GM12878 (cell line): ENCODE data around the gene RASGRP2. TPM values are rescaled to one million over a fixed set of nuclear protein-coding genes. Genes with fewer than 3 reads are reported as not detected.

Source experiments
- ESRRA ChIP-seq: IDR thresholded peaks from 2 replicates; pipeline ENCODE4 v1.6.1; 2012; ENCODE audit warnings: mild to moderate bottlenecking, low read length, improper control_type of control experiment
- HDAC2 ChIP-seq: fragments of 200-600 bp; sonication (generic); IDR thresholded peaks from 2 replicates; pipeline ENCODE4 v1.6.1; 2017
- HDGF ChIP-seq: fragments of 450-650 bp; IDR thresholded peaks from 2 replicates; pipeline ENCODE4 v1.6.1; 2016; ENCODE audit warnings: antibody characterized with exemption
- NR2C1 ChIP-seq: fragments of 450-650 bp; IDR thresholded peaks from 2 replicates; pipeline ENCODE4 v1.6.1; 2017; ENCODE audit warnings: antibody characterized with exemption, mild to moderate bottlenecking, moderate library complexity
- RELA ChIP-seq: fragments of 450-650 bp; IDR thresholded peaks from 2 replicates; pipeline ENCODE4 v1.8.0; 2014; ENCODE audit warnings: borderline replicate concordance; ENCODE audit not compliant: partially characterized antibody
- ZNF24 ChIP-seq: fragments of 450-650 bp; IDR thresholded peaks from 2 replicates; pipeline ENCODE4 v1.6.1; 2017; ENCODE audit warnings: antibody characterized with exemption, mild to moderate bottlenecking
- polyA plus RNA-seq, 11 experiments: library from polyadenylated mRNA; depleted of rRNA in 4 of 11; unstranded in 6 of 11; stranded (reverse) in 5 of 11; fragments of >200 nt; fragmentation: Nextera tagmentation in 4 of 11; fragmentation: Illumina TruSeq in 1 of 11; extraction: Ambion mirVana in 4 of 11; extraction: Trizol in 1 of 11; gene quantifications; 1 replicate in 1 of 11; 2 replicates in 10 of 11; pipeline versions ENCODE4 v1.2.1 to v1.2.3, GENCODE V29; 2011 to 2016; ENCODE audit warnings: inconsistent platforms in 2 of 11, missing spikeins in 2 of 11, low read depth in 1 of 11
- total RNA-seq, 4 experiments: library from RNA; depleted of rRNA in 3 of 4; stranded (reverse); fragments of >200 nt in 3 of 4; fragmentation: Illumina TruSeq in 1 of 4; extraction: Trizol in 1 of 4; gene quantifications; 2 replicates each; pipeline versions ENCODE4 v1.2.1 to v1.2.3, GENCODE V29; 2013 to 2021
- TF ChIP-seq, protein P1 (sequence below): IDR thresholded peaks from 2 replicates; pipeline ENCODE4 v1.6.1; 2012; ENCODE audit warnings: improper control_type of control experiment, low read depth, low read length; ENCODE audit not compliant: insufficient replicate concordance
- TF ChIP-seq, protein P2 (sequence below): fragments of 450-650 bp; conservative IDR thresholded peaks from 2 replicates; pipeline ENCODE4 v1.6.1; 2017; ENCODE audit warnings: mild to moderate bottlenecking, moderate library complexity
- TF ChIP-seq, protein P3 (sequence below): fragments of 450-650 bp; IDR thresholded peaks from 2 replicates; pipeline ENCODE4 v1.6.1; 2017; ENCODE audit warnings: mild to moderate bottlenecking, moderate library complexity

RASGRP2 gene
- total and polyA plus RNA-seq, 10 of the 15 experiments (the other 5 are each of a cell fraction or from before 2014, with no cell fraction given), result 0.26 to 9.0 (median 5.4) TPM

DNA sequence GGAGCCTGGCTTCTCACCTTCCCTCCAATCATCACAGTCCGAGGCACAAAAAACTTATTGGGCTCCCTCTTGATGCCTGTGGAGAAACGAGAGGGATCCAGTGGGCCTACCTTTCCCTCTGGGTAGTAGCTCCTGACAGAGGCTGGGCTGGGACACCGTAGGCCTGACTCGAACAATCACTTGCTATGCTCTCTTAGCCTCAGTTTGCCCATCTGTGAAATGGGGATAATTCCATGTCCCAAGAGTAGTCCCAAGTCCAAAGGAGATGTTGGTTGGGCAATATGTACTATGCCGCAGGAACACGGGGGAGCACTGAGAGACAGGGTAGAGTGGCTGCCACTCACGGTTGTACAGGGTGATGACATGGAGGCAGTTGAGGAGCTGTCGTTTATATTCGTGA lies 7.6 kb upstream of the RASGRP2 start (continued):
- TF ChIP-seq, protein P1, sequence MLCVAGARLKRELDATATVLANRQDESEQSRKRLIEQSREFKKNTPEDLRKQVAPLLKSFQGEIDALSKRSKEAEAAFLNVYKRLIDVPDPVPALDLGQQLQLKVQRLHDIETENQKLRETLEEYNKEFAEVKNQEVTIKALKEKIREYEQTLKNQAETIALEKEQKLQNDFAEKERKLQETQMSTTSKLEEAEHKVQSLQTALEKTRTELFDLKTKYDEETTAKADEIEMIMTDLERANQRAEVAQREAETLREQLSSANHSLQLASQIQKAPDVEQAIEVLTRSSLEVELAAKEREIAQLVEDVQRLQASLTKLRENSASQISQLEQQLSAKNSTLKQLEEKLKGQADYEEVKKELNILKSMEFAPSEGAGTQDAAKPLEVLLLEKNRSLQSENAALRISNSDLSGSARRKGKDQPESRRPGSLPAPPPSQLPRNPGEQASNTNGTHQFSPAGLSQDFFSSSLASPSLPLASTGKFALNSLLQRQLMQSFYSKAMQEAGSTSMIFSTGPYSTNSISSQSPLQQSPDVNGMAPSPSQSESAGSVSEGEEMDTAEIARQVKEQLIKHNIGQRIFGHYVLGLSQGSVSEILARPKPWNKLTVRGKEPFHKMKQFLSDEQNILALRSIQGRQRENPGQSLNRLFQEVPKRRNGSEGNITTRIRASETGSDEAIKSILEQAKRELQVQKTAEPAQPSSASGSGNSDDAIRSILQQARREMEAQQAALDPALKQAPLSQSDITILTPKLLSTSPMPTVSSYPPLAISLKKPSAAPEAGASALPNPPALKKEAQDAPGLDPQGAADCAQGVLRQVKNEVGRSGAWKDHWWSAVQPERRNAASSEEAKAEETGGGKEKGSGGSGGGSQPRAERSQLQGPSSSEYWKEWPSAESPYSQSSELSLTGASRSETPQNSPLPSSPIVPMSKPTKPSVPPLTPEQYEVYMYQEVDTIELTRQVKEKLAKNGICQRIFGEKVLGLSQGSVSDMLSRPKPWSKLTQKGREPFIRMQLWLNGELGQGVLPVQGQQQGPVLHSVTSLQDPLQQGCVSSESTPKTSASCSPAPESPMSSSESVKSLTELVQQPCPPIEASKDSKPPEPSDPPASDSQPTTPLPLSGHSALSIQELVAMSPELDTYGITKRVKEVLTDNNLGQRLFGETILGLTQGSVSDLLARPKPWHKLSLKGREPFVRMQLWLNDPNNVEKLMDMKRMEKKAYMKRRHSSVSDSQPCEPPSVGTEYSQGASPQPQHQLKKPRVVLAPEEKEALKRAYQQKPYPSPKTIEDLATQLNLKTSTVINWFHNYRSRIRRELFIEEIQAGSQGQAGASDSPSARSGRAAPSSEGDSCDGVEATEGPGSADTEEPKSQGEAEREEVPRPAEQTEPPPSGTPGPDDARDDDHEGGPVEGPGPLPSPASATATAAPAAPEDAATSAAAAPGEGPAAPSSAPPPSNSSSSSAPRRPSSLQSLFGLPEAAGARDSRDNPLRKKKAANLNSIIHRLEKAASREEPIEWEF, result no peak
- TF ChIP-seq HDGF, result no peak
- TF ChIP-seq ZNF24, result no peak
- no peak for TF ChIP-seq HDAC2
- TF ChIP-seq, protein P2, sequence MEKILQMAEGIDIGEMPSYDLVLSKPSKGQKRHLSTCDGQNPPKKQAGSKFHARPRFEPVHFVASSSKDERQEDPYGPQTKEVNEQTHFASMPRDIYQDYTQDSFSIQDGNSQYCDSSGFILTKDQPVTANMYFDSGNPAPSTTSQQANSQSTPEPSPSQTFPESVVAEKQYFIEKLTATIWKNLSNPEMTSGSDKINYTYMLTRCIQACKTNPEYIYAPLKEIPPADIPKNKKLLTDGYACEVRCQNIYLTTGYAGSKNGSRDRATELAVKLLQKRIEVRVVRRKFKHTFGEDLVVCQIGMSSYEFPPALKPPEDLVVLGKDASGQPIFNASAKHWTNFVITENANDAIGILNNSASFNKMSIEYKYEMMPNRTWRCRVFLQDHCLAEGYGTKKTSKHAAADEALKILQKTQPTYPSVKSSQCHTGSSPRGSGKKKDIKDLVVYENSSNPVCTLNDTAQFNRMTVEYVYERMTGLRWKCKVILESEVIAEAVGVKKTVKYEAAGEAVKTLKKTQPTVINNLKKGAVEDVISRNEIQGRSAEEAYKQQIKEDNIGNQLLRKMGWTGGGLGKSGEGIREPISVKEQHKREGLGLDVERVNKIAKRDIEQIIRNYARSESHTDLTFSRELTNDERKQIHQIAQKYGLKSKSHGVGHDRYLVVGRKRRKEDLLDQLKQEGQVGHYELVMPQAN, result no peak
- no peak for TF ChIP-seq ESRRA
- TF ChIP-seq NR2C1, result no peak
- TF ChIP-seq, protein P3, sequence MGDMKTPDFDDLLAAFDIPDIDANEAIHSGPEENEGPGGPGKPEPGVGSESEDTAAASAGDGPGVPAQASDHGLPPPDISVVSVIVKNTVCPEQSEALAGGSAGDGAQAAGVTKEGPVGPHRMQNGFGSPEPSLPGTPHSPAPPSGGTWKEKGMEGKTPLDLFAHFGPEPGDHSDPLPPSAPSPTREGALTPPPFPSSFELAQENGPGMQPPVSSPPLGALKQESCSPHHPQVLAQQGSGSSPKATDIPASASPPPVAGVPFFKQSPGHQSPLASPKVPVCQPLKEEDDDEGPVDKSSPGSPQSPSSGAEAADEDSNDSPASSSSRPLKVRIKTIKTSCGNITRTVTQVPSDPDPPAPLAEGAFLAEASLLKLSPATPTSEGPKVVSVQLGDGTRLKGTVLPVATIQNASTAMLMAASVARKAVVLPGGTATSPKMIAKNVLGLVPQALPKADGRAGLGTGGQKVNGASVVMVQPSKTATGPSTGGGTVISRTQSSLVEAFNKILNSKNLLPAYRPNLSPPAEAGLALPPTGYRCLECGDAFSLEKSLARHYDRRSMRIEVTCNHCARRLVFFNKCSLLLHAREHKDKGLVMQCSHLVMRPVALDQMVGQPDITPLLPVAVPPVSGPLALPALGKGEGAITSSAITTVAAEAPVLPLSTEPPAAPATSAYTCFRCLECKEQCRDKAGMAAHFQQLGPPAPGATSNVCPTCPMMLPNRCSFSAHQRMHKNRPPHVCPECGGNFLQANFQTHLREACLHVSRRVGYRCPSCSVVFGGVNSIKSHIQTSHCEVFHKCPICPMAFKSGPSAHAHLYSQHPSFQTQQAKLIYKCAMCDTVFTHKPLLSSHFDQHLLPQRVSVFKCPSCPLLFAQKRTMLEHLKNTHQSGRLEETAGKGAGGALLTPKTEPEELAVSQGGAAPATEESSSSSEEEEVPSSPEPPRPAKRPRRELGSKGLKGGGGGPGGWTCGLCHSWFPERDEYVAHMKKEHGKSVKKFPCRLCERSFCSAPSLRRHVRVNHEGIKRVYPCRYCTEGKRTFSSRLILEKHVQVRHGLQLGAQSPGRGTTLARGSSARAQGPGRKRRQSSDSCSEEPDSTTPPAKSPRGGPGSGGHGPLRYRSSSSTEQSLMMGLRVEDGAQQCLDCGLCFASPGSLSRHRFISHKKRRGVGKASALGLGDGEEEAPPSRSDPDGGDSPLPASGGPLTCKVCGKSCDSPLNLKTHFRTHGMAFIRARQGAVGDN, result no peak
- TF ChIP-seq RELA, result no peak
